H1 (cell line): ENCODE measurements around the gene PHF3.
"Not testable (repeated sequence)": the region's sequence is repeated elsewhere in the genome, so short reads cannot be mapped to it uniquely, and the experiment has no call there.

Experiments used
- ASH2L ChIP-seq: fragments of 200-600, 300-600 bp; sonication (generic); IDR thresholded peaks from one replicate; pipeline ENCODE4 v1.7.1; 2017; ENCODE audit warnings: low read length
- ATF3 ChIP-seq: IDR thresholded peaks from 2 replicates; pipeline ENCODE4 v1.6.1; 2011; ENCODE audit warnings: low read depth, mild to moderate bottlenecking, low read length; ENCODE audit not compliant: insufficient read depth
- CTCF ChIP-seq, 3 experiments: IDR thresholded peaks; 1 replicate in 2 of 3; 2 replicates in 1 of 3; pipeline versions ENCODE4 v1.5.1 to v1.6.1; 2011; ENCODE audit warnings: low read length in 3 of 3, mild to moderate bottlenecking in 3 of 3, inconsistent platforms in 2 of 3, low read depth in 1 of 3, moderate library complexity in 1 of 3; ENCODE audit not compliant: insufficient read depth in 1 of 3; ENCODE audit errors: control extremely low read depth in 1 of 3
- EZH2 ChIP-seq: fragments of 200-600 bp; sonication (generic); IDR thresholded peaks from 2 replicates; pipeline ENCODE4 v1.7.1; 2012; ENCODE audit warnings: low read depth, mild to moderate bottlenecking, moderate library complexity, low read length, inconsistent platforms; ENCODE audit not compliant: severe bottlenecking
- JUN ChIP-seq: IDR thresholded peaks from 2 replicates; pipeline ENCODE4 v1.6.1; 2011; ENCODE audit warnings: low read depth, mild to moderate bottlenecking, improper control_type of control experiment, low read length
- NANOG ChIP-seq: IDR thresholded peaks from 2 replicates; pipeline ENCODE4 v1.6.1; 2011; ENCODE audit warnings: low read length, low read depth, mild to moderate bottlenecking, inconsistent platforms; ENCODE audit not compliant: insufficient read depth, poor library complexity, severe bottlenecking
- POLR2A ChIP-seq, 2 experiments: IDR thresholded peaks; 1 replicate in 1 of 2; 2 replicates in 1 of 2; pipeline ENCODE4 v1.6.1; 2011; ENCODE audit warnings: low read depth in 2 of 2, low read length in 2 of 2, mild to moderate bottlenecking in 2 of 2; ENCODE audit errors: control extremely low read depth in 1 of 2
- SIN3A ChIP-seq, 2 experiments: IDR thresholded peaks in 1 of 2; conservative IDR thresholded peaks in 1 of 2; 2 replicates each; pipeline ENCODE4 v1.6.1; 2011 to 2012; ENCODE audit warnings: low read length in 2 of 2, improper control_type of control experiment in 1 of 2, low read depth in 1 of 2, mild to moderate bottlenecking in 1 of 2
- SP1 ChIP-seq: IDR thresholded peaks from 2 replicates; pipeline ENCODE4 v1.6.1; 2011; ENCODE audit warnings: low read depth, low read length
- TAF1 ChIP-seq: IDR thresholded peaks from 2 replicates; pipeline ENCODE4 v1.6.1; 2011; ENCODE audit warnings: mild to moderate bottlenecking, low read depth, low read length
- USF2 ChIP-seq: IDR thresholded peaks from 2 replicates; pipeline ENCODE4 v1.6.1; 2011; ENCODE audit warnings: low read length, improper control_type of control experiment
- ZNF274 ChIP-seq: IDR thresholded peaks from 2 replicates; pipeline ENCODE4 v1.7.0; 2012; ENCODE audit warnings: low read length, borderline replicate concordance; ENCODE audit errors: extremely low read depth

- TF ChIP-seq POLR2A (IDR thresholded peaks at IDR 0.05; ENCODE audit: control extremely low read depth in 1 of 2, low read depth in 2 of 2, low read length in 2 of 2); EZH2; CTCF (IDR thresholded peaks at IDR 0.05; ENCODE audit: control extremely low read depth in 1 of 3, insufficient read depth in 1 of 3, low read depth in 1 of 3, low read length in 3 of 3); NANOG; ASH2L; ATF3; TAF1; SIN3A (conservative IDR thresholded peaks at IDR 0.05 in 1 of 2, IDR thresholded peaks at IDR 0.05 in 1 of 2; ENCODE audit: low read depth in 1 of 2, low read length in 2 of 2); USF2; JUN; ZNF274; SP1: not testable (repeated sequence)
Measured at GRCh38 chr6:63738190-63738589, 102.6 kb downstream of the PHF3 start.
